GM12865 (cell line): ENCODE measurements around the gene DEFB125.
"Not testable (repeated sequence)": the region's sequence is repeated elsewhere in the genome, so short reads cannot be mapped to it uniquely, and the experiment has no call there.

Experiments
- DNase-seq: peaks from one replicate; pipeline ENCODE4 v3.0.0; 2010; ENCODE audit warnings: low read depth
- H3K4me3 ChIP-seq: 2 replicates; pipeline ENCODE4 v1.5.1; 2011; ENCODE audit warnings: mild to moderate bottlenecking, low read depth, low read length, control low read depth
- TF ChIP-seq, protein P1 (sequence below): IDR thresholded peaks from 2 replicates; pipeline ENCODE4 v1.5.1; 2011; ENCODE audit warnings: low read length, control low read depth, low read depth, inconsistent platforms; ENCODE audit not compliant: insufficient read depth; ENCODE audit errors: missing control alignments

DEFB125 gene

DNA sequence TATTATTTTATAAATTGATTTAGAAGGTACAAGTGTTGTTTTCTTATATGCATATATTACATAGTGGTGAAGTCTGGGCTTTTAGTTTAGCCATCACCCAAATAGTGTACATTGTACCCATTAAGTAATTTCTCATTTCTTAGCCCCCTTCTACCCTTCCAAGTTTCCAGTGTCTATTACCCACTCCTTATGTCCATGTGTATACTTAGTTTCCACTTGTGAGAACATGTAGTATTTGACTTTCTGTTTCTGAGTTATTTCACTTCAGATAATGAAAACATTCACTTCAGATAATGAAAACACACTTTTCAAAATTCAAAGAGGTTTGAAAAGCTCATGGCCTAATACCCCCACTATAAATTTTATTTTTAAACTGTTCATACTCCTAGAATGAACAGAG lies 14.5 kb downstream of the DEFB125 start:
- DNase-seq = no peak
- TF ChIP-seq, protein P1, sequence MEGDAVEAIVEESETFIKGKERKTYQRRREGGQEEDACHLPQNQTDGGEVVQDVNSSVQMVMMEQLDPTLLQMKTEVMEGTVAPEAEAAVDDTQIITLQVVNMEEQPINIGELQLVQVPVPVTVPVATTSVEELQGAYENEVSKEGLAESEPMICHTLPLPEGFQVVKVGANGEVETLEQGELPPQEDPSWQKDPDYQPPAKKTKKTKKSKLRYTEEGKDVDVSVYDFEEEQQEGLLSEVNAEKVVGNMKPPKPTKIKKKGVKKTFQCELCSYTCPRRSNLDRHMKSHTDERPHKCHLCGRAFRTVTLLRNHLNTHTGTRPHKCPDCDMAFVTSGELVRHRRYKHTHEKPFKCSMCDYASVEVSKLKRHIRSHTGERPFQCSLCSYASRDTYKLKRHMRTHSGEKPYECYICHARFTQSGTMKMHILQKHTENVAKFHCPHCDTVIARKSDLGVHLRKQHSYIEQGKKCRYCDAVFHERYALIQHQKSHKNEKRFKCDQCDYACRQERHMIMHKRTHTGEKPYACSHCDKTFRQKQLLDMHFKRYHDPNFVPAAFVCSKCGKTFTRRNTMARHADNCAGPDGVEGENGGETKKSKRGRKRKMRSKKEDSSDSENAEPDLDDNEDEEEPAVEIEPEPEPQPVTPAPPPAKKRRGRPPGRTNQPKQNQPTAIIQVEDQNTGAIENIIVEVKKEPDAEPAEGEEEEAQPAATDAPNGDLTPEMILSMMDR = no peak
- no peak overlapping the region for H3K4me3 ChIP-seq

DNA sequence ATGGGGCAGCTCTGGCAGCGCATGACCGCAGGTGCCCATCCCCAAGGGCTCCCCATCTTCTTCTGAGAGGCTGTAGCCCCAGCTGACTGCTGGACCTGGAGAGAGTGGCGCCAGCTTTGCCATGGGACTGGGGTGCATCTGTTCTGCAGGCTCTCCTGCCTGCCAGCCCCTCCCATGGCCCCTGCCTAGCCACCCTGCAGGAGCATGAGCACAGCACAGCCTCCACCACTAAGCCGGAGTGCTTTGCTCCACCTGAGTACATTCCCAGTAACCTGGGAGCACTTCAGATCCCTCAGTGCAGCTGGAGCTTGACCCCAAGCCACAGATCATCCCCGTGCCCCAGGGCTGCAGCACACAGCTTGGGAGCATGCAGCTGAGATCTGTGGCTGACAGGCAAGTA lies 16.0 kb downstream of the DEFB125 start:
- H3K4me3 ChIP-seq = no peak overlapping the region
- TF ChIP-seq, protein P1 = no peak
- DNase-seq = no peak

DNA sequence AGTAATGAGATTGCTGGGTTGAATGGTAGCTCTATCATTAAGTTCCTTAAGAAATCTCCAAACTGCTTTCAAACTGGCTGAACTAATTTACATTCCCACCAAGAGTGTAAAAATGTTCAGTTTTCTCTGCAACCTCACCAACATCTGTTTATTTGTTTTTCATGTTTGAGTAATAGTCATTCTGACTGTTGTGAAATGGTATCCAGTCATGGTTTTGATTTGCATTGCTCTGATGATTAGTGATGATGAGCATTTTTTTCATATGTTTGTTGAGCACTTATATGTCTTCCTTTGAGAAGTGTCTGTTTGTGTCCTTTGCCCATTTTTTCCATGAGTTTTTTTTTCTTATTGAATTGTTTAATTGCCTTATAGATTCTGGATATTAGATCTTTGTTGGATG lies 24.9 kb downstream of the DEFB125 start:
- H3K4me3 ChIP-seq = no peak overlapping the region
- no peak for DNase-seq
- TF ChIP-seq, protein P1 = no peak

DNA sequence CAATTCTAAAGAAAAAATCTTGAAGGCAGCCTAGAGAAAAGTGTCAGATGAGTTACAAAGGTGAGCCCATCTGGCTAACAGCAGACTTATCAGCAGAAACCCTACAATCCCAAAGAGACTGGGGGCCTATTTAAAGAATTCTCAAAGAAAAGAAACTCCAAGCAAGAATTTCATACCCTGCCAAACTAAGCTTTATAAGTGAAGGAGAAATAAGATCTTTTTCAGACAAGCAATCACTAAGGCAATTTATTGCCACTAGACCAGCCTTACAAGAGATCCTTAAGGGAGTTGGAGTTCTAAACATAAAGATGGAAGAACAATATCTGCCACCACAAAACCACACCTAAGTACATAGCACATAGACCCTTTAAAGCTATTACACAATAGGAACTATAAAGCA lies 30.0 kb downstream of the DEFB125 start:
- DNase-seq = no peak
- TF ChIP-seq, protein P1 = no peak
- H3K4me3 ChIP-seq = no peak overlapping the region

DNA sequence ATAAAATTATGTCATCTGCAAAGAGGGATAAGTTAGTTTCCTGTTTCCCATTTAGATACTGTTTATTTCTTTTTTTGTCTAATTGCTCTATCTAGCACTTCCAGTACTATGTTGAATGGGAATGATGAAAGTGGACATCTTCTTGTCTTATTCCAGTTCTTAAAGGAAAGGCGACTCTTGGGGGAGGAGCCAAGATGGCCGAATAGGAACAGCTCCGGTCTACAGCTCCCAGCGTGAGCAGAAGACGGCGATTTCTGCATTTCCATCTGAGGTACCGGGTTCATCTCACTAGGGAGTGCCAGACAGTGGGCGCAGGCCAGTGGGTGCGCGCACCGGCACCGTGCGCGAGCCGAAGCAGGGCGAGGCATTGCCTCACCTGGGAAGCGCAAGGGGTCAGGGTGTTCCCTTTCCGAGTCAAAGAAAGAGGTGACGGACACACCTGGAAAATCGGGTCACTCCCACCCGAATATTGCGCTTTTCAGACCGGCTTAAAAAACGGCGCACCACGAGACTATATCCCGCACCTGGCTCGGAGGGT lies 42.4 kb downstream of the DEFB125 start:
- not testable (repeated sequence) for H3K4me3 ChIP-seq, DNase-seq

DNA sequence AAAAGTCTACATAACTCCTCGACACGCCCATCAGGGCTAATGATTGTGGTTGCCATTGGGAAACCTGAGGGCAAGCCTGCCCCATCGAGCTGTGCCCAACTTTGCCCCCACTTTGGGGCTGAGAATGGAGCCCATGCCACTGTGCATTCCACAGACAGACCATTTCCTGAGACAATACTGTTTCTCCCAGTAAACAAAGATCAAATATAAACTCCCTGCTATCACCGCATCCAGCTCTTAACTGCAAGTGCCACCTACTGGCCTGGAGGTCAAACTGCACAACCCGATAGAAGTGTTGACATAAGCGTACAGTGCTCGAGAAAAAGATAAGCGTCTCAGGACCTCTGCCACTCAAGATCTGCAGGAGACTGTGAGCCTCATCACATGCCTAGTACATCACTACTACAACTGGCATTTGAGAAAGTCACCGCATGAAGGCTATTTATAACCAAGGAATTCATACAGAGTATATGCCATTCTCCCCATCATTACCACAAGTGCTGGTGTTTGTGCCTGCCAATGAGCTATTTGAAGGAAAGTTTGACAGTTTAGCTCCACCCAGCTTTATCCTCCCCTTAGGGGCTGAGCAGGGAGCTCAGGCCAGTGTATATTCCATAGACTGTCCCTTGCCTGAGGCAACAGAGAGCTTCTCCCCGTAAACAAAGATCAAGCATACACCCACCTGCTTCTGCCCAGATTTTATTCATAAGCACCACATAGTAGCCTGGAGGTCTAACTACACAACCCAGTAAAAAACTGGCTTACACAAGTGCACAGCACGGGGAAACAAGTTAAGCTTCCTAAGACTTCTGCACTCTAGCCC lies 50.4 kb downstream of the DEFB125 start:
- TF ChIP-seq, protein P1 = peak; percentile 31
- peak; percentile 13 for DNase-seq
- no peak overlapping the region for H3K4me3 ChIP-seq

DNA sequence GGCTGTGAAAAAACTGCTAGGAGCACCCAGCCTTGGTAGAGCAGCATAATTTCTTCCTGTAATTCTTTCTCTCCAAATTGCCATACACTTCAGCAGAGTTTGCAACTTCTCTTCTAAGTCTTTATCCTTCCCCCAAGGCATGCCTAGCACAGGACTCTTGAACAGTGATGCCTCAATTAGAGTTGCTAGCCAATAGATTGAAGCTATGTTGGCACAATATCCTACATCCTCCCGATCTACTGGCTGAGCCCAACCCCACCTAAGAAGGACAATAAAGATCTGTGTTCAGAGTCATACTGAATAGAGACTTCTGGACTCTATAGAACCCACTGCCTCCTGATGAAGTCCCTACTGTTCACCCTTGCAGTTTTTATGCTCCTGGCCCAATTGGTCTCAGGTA lies 54.8 kb downstream of the DEFB125 start, which contains the start of gene DEFB126:
TSS of gene DEFB126 (plus strand) at position 301 of the 400 bp plus-strand sequence. CDS start at position 340, 39 bp downstream.
- DNase-seq = no peak
- H3K4me3 ChIP-seq = no peak within 1 kb of the TSS
- TF ChIP-seq, protein P1 = no peak
